Activated CD4-positive, alpha-beta T cell treated with anti-CD3 and anti-CD28 coated beads for 4 hours (primary cell): ENCODE measurements around the gene NRG2.

Experiments
- DNase-seq, 2 donors: peaks; one replicate each; pipeline ENCODE4 v3.0.0-alpha.2; 2020

The NRG2 gene

DNA sequence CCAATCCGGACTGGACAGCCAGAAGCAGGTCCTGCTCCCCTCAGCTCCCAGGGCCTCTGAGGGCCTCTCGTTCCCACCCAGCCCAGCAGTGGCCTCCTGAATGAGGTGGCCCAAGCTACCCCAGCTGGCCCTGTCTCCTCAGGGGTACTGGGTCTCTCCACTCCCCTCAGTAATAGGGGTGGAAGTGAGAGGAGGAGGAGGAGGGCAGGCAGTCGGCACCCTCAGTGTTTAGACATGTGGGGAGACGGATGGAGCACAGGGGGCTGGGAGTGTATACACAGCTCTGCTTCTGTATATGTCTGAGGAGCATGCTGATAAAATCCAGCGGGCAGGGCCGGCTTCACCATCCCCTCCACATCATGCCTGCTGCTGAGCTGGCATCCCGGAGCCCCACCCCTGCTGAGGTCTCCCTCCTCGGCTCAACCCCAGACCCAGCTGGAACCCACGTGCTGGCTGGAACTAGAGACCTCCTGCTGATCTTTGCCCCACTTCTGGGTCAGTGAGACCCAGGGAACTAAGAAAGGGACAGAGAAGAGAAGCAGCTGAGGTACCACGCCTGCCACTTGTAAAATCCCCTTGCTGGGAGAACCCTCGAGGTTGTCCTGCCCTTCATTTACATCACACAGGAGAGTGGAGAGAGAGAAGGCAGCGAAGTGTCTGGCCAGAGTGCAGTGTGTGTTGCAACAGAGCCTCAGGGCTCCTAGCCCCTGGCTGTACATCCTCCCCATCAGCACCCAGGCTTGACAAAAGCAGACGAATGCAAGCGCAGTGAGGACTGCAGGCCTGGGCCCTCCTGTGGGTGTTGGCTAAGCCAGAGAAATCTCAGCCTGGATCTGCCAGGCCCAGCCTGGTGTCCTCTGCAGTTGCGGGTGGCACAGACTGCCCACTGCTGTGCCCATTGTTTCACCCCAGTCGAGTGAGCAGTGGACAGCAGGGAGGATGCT, 170.0 kb downstream of the NRG2 start:
- DNase-seq, result no peak

DNA sequence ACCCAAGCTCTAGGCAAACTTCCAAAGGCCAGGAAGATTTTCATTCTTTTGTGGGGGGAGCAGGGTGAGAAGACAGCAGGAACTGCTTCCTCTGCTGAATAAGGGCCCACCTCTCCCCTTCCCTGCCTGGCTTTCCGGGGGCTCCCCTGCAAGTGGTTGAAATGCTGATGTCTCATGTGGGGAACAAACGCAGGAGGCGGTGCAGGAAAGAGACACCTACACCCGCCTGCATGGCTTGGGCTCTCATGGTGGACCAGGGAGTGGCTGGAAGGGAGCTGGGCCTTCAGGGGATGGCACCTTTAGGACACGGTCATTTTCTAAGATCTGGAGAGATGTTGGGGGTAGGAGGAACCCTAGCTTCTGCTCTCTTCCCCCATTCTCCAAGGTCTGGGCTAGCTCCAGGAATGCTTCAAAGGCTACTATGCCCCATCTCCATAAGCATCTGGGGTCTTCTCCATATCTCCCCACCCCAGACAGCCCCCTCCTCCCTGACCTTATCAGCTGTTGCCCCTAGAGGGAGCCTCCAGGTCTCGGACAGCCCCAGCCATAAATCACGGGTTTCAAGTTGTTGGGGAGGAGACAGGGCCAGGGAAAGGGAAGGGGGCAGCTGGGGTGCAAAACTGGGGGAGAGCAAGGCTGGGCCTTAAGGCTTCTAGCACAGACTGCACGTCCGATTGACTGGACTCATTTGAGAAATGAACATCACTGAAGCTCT, 170.9 kb downstream of the NRG2 start:
- no peak for DNase-seq

DNA sequence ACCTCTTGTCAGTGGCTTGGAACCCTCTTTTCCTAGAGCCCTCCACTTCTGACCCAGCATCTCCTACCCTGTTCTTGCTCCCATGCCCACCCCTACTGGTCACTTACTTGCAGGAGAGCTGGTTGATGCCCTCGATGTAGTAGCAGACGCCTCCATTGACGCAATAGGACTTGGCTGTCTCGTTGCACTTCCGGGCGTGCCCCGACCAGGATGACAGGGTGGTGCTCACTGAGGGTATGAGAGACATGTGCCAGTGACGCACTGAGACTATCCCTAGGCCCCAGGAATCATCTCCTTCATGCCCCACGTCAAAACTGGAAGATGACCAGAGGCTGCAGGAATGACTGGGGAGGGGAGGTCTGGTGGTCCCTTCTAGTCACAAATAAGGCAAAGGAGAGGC, 171.5 kb downstream of the NRG2 start:
- no peak for DNase-seq

DNA sequence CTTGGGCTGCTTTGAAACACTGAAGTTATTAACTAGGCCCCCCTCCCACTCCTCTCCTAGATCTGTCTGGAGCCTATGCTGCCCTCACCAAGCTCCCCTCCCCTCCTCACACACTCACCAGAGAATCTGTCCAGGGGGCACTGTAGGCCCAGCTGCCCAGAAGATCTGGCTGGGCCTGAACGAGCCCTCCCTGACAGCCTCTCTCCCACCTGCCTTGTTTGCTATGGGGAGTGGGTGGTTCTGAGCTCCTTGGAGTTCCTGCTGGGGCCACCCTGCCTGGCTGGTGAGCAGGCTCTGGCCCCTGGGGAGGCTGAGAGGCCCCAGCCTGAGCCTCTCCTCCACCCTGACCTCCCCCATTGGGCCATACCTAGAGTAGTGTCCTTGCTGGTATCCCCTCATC, 172.4 kb downstream of the NRG2 start:
- no peak for DNase-seq

DNA sequence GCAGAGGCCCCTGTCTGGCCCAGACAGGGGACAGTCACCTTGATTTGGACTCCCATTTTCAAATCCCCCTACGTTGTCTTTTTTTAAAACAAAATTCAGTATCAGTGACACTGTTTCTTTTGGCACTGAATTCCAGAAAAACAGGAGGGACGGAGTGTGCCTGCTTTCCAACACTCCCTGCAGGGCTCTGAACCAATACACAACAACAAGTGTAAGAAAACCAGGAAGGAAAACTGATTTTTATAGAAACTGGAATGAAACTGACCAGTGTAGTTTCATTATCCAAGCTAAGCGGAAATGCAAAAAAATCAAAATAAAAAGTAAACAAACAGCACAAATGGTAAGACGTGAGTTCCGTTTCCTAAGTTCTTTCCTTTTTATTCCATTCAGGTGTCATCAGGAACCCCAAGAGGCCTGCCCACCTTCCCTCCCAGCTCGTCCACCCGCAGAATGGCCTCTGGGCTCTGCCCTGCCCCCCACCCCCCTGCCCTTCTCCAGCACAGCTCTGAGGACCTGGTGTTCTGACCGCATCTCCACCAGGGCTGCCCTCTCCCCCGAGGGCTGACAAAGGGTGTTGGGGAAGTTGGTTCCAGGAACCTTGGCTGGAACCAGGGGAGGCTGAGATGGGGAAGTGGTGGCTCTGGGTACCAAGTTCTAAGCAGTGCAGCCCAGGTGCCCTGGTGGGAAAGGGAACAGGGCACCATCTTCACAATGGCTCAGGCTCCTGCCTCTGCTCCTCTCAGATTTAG, 173.9 kb downstream of the NRG2 start:
- no peak for DNase-seq

DNA sequence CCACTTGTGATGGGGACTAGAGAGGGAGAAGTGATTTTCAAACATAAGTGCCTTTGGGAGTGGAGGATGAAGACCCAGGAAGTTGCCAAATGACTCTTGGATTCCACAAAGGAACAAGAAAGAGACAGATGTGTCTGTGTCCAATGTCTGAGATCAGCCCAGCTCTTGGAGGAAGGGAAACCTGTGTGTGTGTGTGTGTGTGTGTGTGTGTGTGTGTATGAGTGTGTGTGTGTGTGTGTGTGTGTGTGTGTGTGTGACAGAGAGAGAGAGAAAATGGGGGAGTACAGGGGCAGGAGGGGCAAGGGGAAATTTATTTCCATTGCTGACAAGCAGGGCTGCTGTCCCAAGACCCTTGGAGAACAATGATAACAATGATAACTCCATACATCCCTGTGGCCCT, 175.5 kb downstream of the NRG2 start:
- no peak for DNase-seq

DNA sequence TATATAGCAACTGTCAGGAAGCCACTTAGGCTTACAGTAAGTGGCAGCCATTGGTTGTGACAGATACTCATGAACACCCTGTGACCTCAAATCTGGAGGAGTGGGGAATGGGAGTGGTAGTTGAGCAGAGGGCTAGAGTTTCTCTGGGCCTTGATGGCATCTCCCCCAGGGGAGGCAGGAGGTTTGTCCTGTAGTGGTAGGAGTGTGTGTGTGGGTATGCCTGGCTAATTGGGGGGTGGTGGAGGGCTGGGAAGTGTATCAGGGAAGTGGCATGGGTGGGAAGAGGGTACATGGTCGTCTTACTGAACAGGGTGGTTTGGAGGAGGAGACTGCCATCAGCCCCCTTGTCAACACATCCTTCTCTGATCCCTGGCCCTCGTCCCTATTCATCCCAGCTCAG, 176.0 kb downstream of the NRG2 start:
- DNase-seq, result no peak

DNA sequence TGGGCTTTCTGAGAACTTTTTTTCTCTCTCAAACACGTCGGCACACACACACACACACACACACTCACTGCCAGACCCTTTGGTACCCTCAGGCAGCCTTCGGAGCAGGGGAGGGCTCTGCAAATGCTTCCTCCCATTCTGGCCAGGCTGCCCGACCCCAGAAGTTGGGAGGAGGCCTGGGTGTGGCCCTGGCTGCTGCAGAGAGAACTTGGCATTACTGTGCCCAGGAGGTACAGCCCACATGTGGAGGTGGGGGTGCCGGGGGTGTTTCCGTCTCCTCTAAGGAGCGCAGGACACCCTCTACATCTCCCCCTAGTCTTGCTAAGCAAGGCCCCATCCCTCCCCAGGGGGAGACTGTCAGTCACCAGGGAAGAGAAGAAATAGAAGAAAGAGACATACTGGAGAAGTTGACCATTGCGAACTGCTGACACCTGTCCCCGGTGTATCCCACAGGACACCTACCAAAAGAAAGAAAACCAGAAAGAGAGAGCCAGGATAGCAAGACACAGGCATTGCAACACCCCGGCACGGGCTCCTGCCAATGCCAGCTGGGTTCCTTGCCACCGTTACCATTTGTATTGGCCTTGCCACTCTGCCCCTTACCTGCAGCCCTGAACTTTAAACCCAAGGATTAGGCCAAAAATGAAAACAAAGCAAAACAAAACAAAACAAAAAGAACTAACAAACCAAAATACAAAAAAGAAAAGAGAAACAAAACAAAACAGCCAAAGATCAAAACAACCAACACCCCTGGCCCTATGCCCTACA, 178.2 kb downstream of the NRG2 start:
- no peak for DNase-seq

DNA sequence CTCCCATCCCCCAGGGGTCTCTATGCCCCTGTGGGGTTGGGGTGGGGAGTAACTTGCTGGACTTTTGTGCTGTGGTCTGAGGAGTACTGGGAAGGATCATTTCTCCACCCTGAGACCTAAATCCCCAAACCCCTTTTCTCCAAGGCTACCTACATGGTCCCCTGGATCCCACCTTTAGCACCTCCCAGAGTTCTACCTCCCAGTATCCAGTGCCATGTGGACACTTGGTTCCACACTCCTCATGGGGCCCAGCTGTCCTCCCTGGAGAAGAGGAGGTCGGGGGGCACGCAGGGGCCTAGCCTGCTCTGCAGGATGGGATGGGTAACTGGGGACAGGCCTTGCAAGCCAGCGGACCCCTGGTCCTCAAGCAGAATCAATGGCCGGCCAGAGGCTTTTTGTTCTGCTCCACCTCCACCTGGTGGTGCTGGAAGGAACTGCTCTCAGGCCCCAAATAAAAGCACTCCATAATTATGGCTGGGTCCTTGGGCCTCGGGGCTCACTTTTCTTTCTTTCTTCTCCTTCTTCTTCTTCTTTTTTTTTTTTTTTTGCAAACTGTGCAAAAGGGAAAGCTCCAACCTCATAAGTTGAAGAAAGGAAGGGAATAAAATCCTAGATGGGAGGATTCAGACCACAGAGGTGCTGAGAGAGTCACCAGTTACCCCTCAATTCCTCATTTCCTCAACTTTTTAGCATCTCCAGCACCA, 179.1 kb downstream of the NRG2 start:
- peak; percentile 34 to 54 for DNase-seq

DNA sequence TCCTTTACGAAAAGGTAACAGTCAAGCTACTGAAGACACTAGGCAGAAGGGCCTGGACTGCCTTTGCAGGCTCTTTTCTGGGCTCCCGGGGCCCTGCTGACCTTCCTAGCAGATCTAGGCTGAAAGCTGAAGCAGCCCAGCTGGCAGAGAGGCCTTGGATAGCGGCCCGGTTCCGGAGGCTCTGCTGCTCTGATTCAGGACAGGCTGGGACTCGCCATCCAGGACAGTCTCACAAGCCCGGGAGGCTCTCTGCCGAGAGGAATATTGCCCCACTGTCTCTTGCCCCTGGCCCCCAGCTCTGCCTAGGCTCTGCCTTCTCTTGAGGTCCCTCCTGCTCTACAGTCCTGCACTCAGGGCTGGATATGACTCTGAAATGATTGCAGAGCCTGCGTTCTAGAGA, 179.7 kb downstream of the NRG2 start:
- no peak for DNase-seq

DNA sequence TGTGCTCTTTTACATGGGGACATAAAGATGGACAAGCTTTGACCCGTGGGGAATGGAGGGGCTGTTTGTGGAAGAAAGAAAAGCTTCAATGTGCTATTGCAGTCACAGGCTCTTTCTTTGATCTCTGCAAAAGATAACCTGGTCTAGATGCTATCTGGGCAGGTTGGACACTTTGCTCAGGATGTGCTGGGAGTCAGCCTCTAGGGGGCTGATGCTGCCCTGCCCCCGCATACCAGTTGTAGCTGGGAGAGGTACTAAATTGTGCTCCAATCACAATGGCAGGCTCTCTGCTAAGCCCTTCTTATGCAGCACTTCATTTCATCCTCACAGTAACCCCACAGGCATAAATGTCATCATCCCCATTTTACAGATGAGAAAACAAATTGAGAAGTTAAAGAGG, 180.3 kb downstream of the NRG2 start:
- DNase-seq, result no peak

DNA sequence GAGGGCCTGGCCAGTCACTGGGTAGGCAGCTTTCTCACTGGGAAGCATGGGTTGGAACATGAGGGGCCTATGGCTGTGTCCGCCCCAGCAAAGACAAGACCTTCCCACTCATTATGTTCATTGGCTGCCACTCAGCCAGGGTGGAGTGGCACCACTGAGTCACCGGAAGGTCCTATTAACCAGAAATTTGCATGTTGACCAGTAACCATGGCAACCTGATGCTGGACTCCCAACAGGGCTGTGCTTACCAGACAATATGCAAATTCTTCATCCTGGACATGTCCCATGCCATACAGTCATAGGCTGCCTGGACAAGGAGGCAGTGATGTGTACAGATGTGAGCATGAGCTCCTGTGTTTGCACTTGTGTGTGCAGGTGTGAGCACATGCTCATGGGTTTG, 180.8 kb downstream of the NRG2 start:
- no peak for DNase-seq

DNA sequence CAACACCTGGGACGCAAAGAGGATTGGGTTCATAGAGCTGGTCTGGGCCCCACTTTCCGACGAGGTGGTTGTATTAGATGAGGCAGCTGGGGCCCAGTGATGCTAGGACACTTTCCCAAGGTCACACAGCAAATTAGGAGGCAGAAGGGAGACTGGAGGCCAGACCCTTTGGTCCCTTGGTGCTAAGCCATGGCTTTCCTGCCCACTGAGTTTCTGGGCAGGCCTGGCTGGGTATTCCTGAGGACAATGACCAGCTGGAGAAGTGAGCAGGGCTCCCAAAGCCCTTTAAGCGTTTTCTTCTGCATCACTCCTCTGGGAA, 181.3 kb downstream of the NRG2 start:
- no peak for DNase-seq

DNA sequence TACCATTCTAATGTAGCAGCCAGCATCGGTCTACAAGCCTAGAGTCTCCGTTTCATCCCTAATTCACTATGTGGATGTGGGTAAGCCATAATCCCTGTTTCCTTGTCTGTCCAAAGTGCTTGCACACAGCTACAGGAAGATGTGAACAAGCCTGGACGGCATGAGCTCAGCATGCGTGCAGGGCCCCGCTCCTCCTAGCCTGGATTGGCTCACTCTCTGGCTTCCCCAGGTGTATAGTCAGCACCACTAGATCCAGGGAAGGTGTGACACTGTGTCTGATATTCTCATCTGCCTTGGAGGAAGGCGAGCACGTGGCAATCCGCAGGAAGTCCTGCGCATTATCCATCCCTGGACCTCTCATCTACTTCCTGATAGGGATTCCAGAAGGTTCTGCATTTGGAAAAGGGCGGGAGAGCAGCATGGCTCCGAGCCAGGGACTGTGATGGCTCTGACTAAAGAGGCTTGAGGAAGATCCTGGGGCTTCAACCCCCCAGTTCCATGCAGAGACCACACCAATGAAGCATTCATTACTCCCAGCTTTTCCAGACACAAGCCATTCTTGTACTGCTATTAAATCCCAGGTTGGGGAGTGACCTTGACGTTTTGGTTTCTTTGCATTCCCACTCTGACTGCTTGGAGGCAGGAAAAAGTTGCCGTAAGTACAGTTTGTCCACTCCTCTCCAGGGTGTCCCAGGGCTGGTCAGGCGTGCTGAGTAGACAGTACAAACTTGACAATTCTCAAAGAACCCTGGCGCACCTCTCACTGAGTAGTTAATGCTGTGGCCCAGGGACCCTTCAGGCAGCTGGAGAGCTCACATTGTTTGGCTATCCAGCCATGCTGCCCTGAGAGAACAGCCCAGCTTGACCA, 181.8 kb downstream of the NRG2 start:
- no peak for DNase-seq

DNA sequence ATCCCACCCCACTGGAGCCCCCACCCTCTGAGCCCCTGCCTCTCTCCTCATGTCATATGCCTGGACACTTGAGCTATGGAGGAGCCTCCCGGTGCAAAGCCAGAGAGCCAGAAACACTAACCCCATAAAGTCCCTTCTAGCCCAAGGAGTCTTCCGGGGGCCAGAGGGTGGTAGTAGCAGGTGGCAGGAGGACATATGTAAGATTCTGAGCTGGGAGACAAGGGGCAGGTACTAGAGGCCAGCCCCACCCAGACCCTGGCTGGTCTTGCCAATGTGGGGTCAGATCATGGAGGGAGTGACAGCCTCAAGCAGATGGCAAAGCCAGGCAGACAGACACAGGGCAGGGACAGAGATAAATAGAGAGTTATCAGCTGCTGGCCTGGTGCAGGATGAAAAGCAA, 184.1 kb downstream of the NRG2 start:
- no peak for DNase-seq

DNA sequence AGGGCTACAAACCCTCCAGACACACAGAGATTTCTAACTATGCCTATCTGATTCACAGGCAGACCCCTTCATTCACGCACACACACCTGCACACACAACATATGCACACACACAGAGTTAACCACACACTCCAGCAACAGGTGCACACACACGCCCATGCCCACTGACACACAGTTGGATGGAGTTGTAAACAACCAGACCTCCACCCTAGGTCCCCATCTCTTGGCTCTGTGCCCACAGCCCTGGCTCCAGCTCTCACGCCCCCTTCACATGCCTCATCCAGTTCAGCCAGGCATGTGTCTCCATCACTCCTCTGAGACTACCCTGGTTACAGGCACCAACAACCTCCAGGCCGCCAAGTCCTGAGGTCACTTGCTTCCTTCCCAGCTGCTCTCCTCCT, 186.4 kb downstream of the NRG2 start:
- no peak for DNase-seq

DNA sequence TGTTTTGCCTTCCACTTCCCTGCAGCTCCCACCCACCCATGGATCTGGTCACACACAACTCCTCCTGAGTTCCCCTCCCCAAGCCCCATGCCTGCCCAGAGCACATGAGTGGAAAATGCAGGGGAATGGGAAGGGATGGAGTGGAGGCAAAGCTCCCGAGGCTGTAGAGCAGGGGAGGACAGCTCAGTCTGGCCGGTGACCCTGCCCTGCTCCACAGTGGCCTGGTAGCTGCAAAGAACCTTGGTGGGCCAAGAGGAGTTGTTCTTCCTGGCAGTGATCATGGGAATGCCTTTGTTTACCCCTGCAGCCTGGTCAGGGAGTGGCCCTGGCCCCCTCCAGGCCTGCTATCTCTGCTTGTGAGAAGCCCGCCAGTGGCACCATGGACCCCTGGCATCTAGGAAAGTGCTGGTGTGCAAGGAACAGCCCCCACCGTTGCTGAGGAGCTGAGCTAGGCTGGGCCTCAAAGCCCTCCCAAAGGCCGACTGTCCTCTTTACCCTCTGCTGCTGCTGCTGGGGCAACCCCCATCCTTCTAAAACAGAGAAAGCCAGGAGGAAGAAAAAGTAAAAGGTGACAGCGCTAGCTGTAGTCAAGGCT, 187.1 kb downstream of the NRG2 start:
- DNase-seq, result no peak

DNA sequence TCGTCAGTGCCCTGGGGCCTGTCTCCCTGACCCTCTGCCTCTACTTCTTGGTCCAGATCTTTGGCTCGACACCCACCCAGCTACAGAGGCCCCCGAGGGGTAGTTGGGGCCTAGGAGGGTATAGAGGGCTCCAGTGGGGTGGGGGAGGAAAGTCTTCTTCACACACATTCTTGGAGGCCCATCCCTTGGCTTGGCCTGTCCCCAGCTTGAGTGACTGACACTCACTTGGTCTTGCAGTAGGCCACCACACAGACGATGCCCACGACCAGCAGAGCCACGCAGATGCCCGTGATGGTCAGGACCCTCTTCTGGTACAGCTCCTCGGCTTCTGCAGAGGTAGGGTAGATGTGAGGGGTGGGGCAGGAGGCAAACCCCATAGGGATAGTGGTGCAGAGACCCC, 187.6 kb downstream of the NRG2 start:
- DNase-seq, result no peak

DNA sequence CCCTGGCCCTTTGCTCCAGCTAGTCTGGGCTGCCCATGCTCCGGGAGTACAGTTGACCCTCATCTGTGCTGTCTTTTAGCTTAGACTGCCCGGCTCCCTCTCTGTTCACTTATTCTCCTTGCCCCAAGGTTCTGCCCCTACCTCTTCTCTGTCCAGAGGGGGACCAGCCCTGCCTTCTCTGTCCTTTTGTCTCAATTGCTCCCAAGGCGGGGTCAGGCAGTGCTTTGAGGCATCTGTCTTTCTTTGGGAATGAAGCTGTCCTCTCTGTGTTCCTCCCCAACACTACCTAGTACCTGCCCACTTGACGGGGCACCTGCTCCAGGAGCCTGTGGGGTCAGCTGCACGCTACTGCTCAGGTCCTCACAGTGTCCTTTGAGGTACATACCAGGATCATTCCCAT, 188.1 kb downstream of the NRG2 start:
- no peak for DNase-seq

DNA sequence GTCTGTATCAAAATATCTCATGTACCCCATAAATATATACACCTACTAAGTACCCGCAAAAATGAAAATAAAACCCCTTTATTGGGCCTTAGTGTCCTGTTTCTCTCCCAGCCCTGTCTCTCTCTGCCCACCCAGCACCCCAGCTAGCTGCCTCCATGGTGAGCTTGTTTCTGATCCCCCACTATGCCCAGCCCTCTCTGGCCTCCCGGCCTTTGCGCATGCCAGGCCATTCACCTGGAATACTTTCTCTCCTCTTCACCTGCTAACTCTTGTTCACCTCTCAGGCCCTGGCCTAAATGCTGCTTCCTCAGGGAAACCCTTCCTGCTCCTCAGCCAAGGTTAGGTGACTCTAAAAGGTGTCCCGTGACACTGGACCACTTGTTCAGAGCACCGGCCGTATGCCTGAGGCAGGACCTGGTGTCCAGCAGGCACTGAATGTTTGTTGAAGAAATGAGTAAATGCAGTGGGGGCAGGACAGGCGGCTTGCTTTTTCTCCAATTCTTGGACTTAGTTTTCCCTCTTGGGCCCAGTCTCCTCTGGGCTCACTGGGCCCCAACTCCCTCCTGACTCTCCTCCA, 189.0 kb downstream of the NRG2 start:
- no peak for DNase-seq

DNA sequence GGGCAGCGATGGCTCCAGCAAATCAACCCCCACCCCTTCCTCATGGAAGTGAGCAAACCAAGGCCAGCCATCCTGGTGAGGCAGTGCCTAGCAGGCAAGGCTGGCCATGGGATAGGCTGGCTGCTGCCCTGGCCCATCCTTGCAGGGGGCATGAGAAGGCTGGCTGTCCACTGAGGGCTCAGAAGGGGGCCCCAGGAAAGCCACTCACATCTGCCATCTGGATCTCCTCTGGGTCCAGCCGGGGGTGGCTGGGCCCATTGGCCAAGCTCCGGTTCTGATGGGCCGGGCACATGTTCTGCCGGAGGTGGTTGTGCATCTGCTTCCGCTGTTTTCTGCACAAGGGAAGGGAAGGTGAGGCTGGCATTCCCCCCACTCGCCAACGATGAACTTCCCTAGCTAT, 190.4 kb downstream of the NRG2 start:
- no peak for DNase-seq
